ENCODE data around the gene TUBAL3.
A peak's percentile ranks its signal among the peaks of the same experiment; 100 is the strongest.
"Not testable (repeated sequence)": the region's sequence is repeated elsewhere in the genome, so short reads cannot be mapped to it uniquely, and the experiment has no call there.

The TUBAL3 gene

GRCh38 chr10:5418584-5418983, 14.0 kb upstream of the TUBAL3 start:
- TF ChIP-seq ZNF70 (CRISPR knock-in tag; IDR thresholded peaks at IDR 0.05) (no peak), OSR1 (CRISPR knock-in tag; IDR thresholded peaks at IDR 0.05) (no peak)
- ATAC-seq = no peak

- ATAC-seq = no peak
- TF ChIP-seq ISL1 (CRISPR knock-in tag; IDR thresholded peaks at IDR 0.05) (no peak), ZC3H10 (CRISPR knock-in tag; IDR thresholded peaks at IDR 0.05) (no peak), PPARA (CRISPR knock-in tag; IDR thresholded peaks at IDR 0.05; ENCODE audit: borderline replicate concordance) (no peak)
Measured at GRCh38 chr10:5416981-5417380, 12.4 kb upstream of the TUBAL3 start.

GRCh38 chr10:5413012-5413938, 8.6 kb upstream of the TUBAL3 start:
- ATAC-seq = peak; percentile 74

GRCh38 chr10:5412277-5412941, 7.8 kb upstream of the TUBAL3 start, which contains the start of gene NET1:
TSS of gene NET1 (plus strand) at chr10:5412557. CDS start at chr10:5412693, 136 bp downstream.
- ATAC-seq = peak; percentile 99
- TF ChIP-seq, protein P1, sequence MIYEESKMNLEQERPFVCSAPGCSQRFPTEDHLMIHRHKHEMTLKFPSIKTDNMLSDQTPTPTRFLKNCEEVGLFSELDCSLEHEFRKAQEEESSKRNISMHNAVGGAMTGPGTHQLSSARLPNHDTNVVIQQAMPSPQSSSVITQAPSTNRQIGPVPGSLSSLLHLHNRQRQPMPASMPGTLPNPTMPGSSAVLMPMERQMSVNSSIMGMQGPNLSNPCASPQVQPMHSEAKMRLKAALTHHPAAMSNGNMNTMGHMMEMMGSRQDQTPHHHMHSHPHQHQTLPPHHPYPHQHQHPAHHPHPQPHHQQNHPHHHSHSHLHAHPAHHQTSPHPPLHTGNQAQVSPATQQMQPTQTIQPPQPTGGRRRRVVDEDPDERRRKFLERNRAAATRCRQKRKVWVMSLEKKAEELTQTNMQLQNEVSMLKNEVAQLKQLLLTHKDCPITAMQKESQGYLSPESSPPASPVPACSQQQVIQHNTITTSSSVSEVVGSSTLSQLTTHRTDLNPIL (CRISPR knock-in tag; IDR thresholded peaks at IDR 0.05; ENCODE audit: low read depth) = no peak
- TF ChIP-seq ISL1 (CRISPR knock-in tag; IDR thresholded peaks at IDR 0.05) (no peak), ZNF565 (CRISPR knock-in tag; conservative IDR thresholded peaks at IDR 0.05; ENCODE audit: low read depth) (no peak)

More at GRCh38 chr10:5413012-5413938, 8.6 kb upstream of the TUBAL3 start:
- TF ChIP-seq CSDC2 (CRISPR knock-in tag; IDR thresholded peaks at IDR 0.05) (no peak), TCF4 (CRISPR knock-in tag; IDR thresholded peaks at IDR 0.05; ENCODE audit: borderline replicate concordance) (no peak), BACH2 (CRISPR knock-in tag; IDR thresholded peaks at IDR 0.05; ENCODE audit: borderline replicate concordance) (no peak), ZNF565 (CRISPR knock-in tag; conservative IDR thresholded peaks at IDR 0.05; ENCODE audit: low read depth) (no peak), ARNTL (CRISPR knock-in tag; IDR thresholded peaks at IDR 0.05; ENCODE audit: borderline replicate concordance, low read depth) (no peak), CSRNP3 (CRISPR knock-in tag; IDR thresholded peaks at IDR 0.05) (no peak), ISL1 (CRISPR knock-in tag; IDR thresholded peaks at IDR 0.05) (no peak), PATZ1 (CRISPR knock-in tag; IDR thresholded peaks at IDR 0.05; ENCODE audit: borderline replicate concordance) (no peak), OSR1 (CRISPR knock-in tag; IDR thresholded peaks at IDR 0.05) (no peak), ZFP30 (CRISPR knock-in tag; IDR thresholded peaks at IDR 0.05) (no peak), SNAI2 (CRISPR knock-in tag; IDR thresholded peaks at IDR 0.05) (no peak), PPARA (CRISPR knock-in tag; IDR thresholded peaks at IDR 0.05; ENCODE audit: borderline replicate concordance) (no peak), TOX (CRISPR knock-in tag; IDR thresholded peaks at IDR 0.05; ENCODE audit: borderline replicate concordance) (no peak)
- TF ChIP-seq, protein P2, sequence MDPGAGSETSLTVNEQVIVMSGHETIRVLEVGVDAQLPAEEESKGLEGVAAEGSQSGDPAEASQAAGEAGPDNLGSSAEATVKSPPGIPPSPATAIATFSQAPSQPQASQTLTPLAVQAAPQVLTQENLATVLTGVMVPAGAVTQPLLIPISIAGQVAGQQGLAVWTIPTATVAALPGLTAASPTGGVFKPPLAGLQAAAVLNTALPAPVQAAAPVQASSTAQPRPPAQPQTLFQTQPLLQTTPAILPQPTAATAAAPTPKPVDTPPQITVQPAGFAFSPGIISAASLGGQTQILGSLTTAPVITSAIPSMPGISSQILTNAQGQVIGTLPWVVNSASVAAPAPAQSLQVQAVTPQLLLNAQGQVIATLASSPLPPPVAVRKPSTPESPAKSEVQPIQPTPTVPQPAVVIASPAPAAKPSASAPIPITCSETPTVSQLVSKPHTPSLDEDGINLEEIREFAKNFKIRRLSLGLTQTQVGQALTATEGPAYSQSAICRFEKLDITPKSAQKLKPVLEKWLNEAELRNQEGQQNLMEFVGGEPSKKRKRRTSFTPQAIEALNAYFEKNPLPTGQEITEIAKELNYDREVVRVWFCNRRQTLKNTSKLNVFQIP (CRISPR knock-in tag; IDR thresholded peaks at IDR 0.05; ENCODE audit: borderline replicate concordance, low read depth) = no peak

DNA sequence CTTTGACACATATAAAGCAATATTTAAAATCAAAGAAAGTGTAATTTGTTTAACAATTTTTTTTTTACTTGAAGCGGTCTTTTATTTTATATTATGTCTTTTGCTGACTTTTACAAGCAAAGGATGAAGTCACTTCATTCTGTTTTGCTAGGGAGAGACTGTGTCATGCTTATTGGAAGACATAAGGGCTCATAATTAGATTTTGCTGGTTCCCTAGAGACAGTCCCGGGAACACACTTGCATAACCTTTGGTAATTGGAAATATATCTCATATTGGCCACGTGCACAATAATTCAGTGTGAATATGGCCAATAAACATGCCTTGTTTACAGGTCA, 7.3 kb upstream of the TUBAL3 start:
- ATAC-seq = no peak; the same call in 1 of the 3 replicates
- TF ChIP-seq OSR1 (CRISPR knock-in tag; IDR thresholded peaks at IDR 0.05) = no peak
- no peak for TF ChIP-seq TCF4 (CRISPR knock-in tag; IDR thresholded peaks at IDR 0.05; ENCODE audit: borderline replicate concordance)

- not testable (repeated sequence) for ATAC-seq
Measured at GRCh38 chr10:5410787-5411186, 6.2 kb upstream of the TUBAL3 start.

Data from SK-N-SH treated with all-trans-retinoic acid at 6 μM for 48 hours (cell line).